Neural cell (in vitro differentiated cells): ENCODE data around the gene HEMK1. TPM values are rescaled to one million over a fixed set of nuclear protein-coding genes. Genes with fewer than 3 reads are reported as not detected.

Experiments
- H2AFZ ChIP-seq: fragments of 200-600, 300-800 bp; sonication (generic), shearing (Covaris generic); 2 replicates; pipeline ENCODE4 v1.6.0; 2014; ENCODE audit warnings: low read depth, mild to moderate bottlenecking, antibody characterized with exemption, low read length, moderate library complexity
- H3F3A ChIP-seq: fragments of 200-600 bp; shearing (Covaris generic); 2 replicates; pipeline ENCODE4 v1.6.1; 2016; ENCODE audit warnings: mild to moderate bottlenecking, moderate library complexity, mixed read lengths, antibody characterized with exemption, low read length; ENCODE audit not compliant: insufficient read depth, poor library complexity, severe bottlenecking
- H3K27ac ChIP-seq: fragments of 200-600, 300-800 bp; sonication (generic), shearing (Covaris generic); 2 replicates; pipeline ENCODE4 v1.5.1; 2014; ENCODE audit warnings: mild to moderate bottlenecking, low read length, moderate library complexity
- H3K27me3 ChIP-seq: fragments of 300-800, 200-600 bp; sonication (generic), shearing (Covaris generic); 2 replicates; pipeline ENCODE4 v1.6.0; 2014; ENCODE audit warnings: mild to moderate bottlenecking, low read depth, low read length, moderate library complexity; ENCODE audit not compliant: insufficient read depth
- H3K36me3 ChIP-seq: fragments of 300-800, 200-600 bp; sonication (generic), shearing (Covaris generic); 2 replicates; pipeline ENCODE4 v1.5.1; 2014; ENCODE audit warnings: mild to moderate bottlenecking, antibody characterized with exemption, low read length, moderate library complexity; ENCODE audit not compliant: insufficient read depth
- H3K4me2 ChIP-seq: fragments of 300-800, 200-600 bp; sonication (generic), shearing (Covaris generic); 2 replicates; pipeline ENCODE4 v1.6.0; 2014; ENCODE audit warnings: mild to moderate bottlenecking, low read length
- H3K4me3 ChIP-seq: fragments of 300-800, 200-600 bp; sonication (generic), shearing (Covaris generic); 2 replicates; pipeline ENCODE4 v1.5.1; 2014; ENCODE audit warnings: mild to moderate bottlenecking, low read length, moderate library complexity
- H3K79me2 ChIP-seq: fragments of 200-600 bp; shearing (Covaris generic); replicated peaks from 2 replicates; pipeline ENCODE4 v1.6.0; 2014; ENCODE audit warnings: mild to moderate bottlenecking, low read length, moderate library complexity; ENCODE audit not compliant: insufficient read depth
- H3K9ac ChIP-seq: fragments of 300-800, 200-600 bp; sonication (generic), shearing (Covaris generic); 2 replicates; pipeline ENCODE4 v1.6.1; 2016; ENCODE audit warnings: mild to moderate bottlenecking, low read length, mixed read lengths
- H3K9me2 ChIP-seq: fragments of 200-600 bp; shearing (Covaris generic); 2 replicates; pipeline ENCODE4 v1.6.1; 2016; ENCODE audit warnings: mild to moderate bottlenecking, low read length, mixed read lengths; ENCODE audit not compliant: insufficient read depth
- H3K9me3 ChIP-seq: fragments of 200-600, 300-800 bp; sonication (generic), shearing (Covaris generic); 2 replicates; pipeline ENCODE4 v1.6.1; 2016; ENCODE audit warnings: mild to moderate bottlenecking, mixed run types, low read length, moderate library complexity, mixed read lengths
- H4K20me1 ChIP-seq: fragments of 200-600 bp; shearing (Covaris generic); 2 replicates; pipeline ENCODE4 v1.6.1; 2016; ENCODE audit warnings: mild to moderate bottlenecking, mixed run types; ENCODE audit not compliant: insufficient read depth
- EP300 ChIP-seq: fragments of 450-650 bp; conservative IDR thresholded peaks from 2 replicates; pipeline ENCODE4 v1.6.1; 2014; ENCODE audit warnings: antibody characterized with exemption, mild to moderate bottlenecking, moderate library complexity; ENCODE audit not compliant: poor library complexity, severe bottlenecking
- EZH2 ChIP-seq: fragments of 200-600, 300-800 bp; shearing (Covaris generic), sonication (generic); IDR thresholded peaks from 2 replicates; pipeline ENCODE4 v1.6.1; 2014; ENCODE audit warnings: antibody characterized with exemption, low read length, borderline replicate concordance, mild to moderate bottlenecking; ENCODE audit not compliant: insufficient read depth, poor library complexity, severe bottlenecking
- MXI1 ChIP-seq: fragments of 450-650 bp; conservative IDR thresholded peaks from 2 replicates; pipeline ENCODE4 v1.6.1; 2014; ENCODE audit warnings: antibody characterized with exemption, mild to moderate bottlenecking; ENCODE audit not compliant: poor library complexity, severe bottlenecking
- POLR2AphosphoS5 ChIP-seq: IDR thresholded peaks from 2 replicates; pipeline ENCODE4 v1.6.1; 2012
- RAD21 ChIP-seq: fragments of 450-650 bp; conservative IDR thresholded peaks from 2 replicates; pipeline ENCODE4 v1.6.1; 2014; ENCODE audit warnings: antibody characterized with exemption, mild to moderate bottlenecking, moderate library complexity
- SMC3 ChIP-seq: fragments of 450-650 bp; conservative IDR thresholded peaks from 2 replicates; pipeline ENCODE4 v1.6.1; 2014; ENCODE audit warnings: antibody characterized with exemption, mild to moderate bottlenecking, moderate library complexity; ENCODE audit not compliant: poor library complexity
- TAF1 ChIP-seq: IDR thresholded peaks from 2 replicates; pipeline ENCODE4 v1.6.1; 2012; ENCODE audit warnings: low read depth
- polyA plus RNA-seq: library from polyadenylated mRNA; depleted of rRNA; stranded (reverse); fragments of >200 nt; gene quantifications from 2 replicates; pipeline ENCODE4 v1.2.3, GENCODE V29; 2014
- TF ChIP-seq, protein P1 (sequence below): IDR thresholded peaks from 2 replicates; pipeline ENCODE4 v1.6.1; 2012; ENCODE audit warnings: borderline replicate concordance
- TF ChIP-seq, protein P2 (sequence below): fragments of 450-650 bp; IDR thresholded peaks from 2 replicates; pipeline ENCODE4 v1.5.1; 2014; ENCODE audit warnings: antibody characterized with exemption, mild to moderate bottlenecking, moderate library complexity; ENCODE audit not compliant: poor library complexity, severe bottlenecking

The HEMK1 gene
- polyA plus RNA-seq, 1 donor from 2014 or later: 24.4 TPM

DNA sequence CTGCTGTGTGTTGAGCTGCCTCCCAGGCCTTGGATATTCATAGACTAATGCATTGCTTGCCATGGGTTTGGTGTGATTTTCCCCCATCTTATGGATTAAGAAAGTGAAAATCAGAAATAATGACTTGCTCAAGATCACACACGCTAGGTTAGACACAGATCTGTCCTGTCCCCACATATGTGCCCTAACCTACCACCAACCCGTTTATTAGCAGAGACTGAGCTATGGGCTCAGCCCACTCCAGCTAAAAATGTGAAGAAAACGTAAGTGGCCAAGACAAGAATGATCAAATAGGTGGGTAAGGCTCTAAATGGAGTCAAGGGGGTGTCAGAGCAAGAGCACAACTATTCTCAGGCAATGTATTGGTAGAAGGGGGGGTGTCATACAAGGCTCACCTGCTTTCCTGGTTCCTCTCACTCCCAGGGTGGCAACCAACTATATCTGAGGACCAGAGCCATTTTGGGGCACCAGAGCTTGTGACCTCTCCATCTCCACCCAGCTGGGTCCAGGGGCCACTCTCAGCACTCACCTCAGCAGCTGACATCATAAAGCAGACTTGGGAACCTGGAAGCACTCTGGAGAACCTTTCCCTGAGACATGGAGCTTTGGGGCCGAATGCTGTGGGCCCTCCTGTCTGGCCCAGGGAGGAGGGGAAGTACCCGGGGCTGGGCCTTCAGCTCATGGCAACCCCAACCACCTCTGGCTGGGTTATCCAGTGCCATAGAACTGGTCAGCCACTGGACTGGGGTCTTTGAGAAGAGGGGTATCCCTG, 1.4 kb downstream of the HEMK1 start:
- Histone ChIP-seq H3K4me2 (no peak overlapping the region), H3F3A (no peaks in the 10 kb centered on the region), H2AFZ (no peak overlapping the region), H3K27me3 (no peaks in the 10 kb centered on the region), H3K36me3 (no peaks in the 10 kb centered on the region), H3K9me3 (no peaks in the 10 kb centered on the region), H3K9ac (no peak overlapping the region), H4K20me1 (no peaks in the 10 kb centered on the region), H3K4me3 (peak overlapping the region; percentile 93), H3K9me2 (no peaks in the 10 kb centered on the region), H3K27ac (no peak overlapping the region), H3K79me2 (no peaks in the 10 kb centered on the region)
- TF ChIP-seq SMC3 (no peak), MXI1 (no peak), EZH2 (no peak), EP300 (no peak), RAD21 (no peak), POLR2AphosphoS5 (no peak), TAF1 (no peak)
- TF ChIP-seq, protein P1, sequence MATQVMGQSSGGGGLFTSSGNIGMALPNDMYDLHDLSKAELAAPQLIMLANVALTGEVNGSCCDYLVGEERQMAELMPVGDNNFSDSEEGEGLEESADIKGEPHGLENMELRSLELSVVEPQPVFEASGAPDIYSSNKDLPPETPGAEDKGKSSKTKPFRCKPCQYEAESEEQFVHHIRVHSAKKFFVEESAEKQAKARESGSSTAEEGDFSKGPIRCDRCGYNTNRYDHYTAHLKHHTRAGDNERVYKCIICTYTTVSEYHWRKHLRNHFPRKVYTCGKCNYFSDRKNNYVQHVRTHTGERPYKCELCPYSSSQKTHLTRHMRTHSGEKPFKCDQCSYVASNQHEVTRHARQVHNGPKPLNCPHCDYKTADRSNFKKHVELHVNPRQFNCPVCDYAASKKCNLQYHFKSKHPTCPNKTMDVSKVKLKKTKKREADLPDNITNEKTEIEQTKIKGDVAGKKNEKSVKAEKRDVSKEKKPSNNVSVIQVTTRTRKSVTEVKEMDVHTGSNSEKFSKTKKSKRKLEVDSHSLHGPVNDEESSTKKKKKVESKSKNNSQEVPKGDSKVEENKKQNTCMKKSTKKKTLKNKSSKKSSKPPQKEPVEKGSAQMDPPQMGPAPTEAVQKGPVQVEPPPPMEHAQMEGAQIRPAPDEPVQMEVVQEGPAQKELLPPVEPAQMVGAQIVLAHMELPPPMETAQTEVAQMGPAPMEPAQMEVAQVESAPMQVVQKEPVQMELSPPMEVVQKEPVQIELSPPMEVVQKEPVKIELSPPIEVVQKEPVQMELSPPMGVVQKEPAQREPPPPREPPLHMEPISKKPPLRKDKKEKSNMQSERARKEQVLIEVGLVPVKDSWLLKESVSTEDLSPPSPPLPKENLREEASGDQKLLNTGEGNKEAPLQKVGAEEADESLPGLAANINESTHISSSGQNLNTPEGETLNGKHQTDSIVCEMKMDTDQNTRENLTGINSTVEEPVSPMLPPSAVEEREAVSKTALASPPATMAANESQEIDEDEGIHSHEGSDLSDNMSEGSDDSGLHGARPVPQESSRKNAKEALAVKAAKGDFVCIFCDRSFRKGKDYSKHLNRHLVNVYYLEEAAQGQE: no peak
- TF ChIP-seq, protein P2, sequence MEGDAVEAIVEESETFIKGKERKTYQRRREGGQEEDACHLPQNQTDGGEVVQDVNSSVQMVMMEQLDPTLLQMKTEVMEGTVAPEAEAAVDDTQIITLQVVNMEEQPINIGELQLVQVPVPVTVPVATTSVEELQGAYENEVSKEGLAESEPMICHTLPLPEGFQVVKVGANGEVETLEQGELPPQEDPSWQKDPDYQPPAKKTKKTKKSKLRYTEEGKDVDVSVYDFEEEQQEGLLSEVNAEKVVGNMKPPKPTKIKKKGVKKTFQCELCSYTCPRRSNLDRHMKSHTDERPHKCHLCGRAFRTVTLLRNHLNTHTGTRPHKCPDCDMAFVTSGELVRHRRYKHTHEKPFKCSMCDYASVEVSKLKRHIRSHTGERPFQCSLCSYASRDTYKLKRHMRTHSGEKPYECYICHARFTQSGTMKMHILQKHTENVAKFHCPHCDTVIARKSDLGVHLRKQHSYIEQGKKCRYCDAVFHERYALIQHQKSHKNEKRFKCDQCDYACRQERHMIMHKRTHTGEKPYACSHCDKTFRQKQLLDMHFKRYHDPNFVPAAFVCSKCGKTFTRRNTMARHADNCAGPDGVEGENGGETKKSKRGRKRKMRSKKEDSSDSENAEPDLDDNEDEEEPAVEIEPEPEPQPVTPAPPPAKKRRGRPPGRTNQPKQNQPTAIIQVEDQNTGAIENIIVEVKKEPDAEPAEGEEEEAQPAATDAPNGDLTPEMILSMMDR: no peak

DNA sequence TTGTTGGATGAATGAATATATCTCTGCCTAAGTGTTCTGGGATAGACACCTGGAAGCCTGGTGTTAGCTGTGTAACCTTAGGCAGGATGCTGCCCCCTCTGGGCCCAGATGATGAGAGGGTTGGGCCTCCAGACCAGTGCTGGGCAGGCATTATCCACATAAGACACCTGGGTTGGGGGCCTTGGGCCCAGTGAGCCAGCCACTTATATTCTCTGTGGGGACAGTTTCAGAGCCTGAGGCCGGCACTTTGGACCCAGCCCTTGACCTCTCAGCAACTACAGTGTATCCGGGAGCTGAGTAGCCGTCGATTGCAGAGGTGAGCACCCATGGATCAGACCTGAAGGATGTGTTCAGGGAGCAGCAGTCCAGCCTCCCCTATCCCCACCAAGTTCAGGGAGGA, 2.2 kb downstream of the HEMK1 start:
- Histone ChIP-seq H3K27me3 (no peaks in the 10 kb centered on the region), H3K9me3 (no peaks in the 10 kb centered on the region), H3K9ac (no peak overlapping the region), H3K27ac (no peak overlapping the region), H2AFZ (no peak overlapping the region), H3K9me2 (no peaks in the 10 kb centered on the region), H3K4me3 (no peak overlapping the region), H3F3A (no peaks in the 10 kb centered on the region), H4K20me1 (no peaks in the 10 kb centered on the region), H3K36me3 (no peaks in the 10 kb centered on the region), H3K79me2 (no peaks in the 10 kb centered on the region), H3K4me2 (no peak overlapping the region)
- TF ChIP-seq RAD21 (no peak), EP300 (no peak), POLR2AphosphoS5 (no peak), MXI1 (no peak), EZH2 (no peak), TAF1 (no peak), SMC3 (no peak)
- TF ChIP-seq, protein P1: no peak
- TF ChIP-seq, protein P2: no peak
